NCI-H146 (cell line): ENCODE measurements around the gene PANX3.

Experiments used
- DNase-seq: peaks from one replicate; lab custom pipeline; 2025; lab: John Stamatoyannopoulos, UW

PANX3 gene

GRCh38 chr11:124618863-124619262, 7.6 kb downstream of the PANX3 start:
- no peak for DNase-seq

- peak; percentile 92 for DNase-seq
Measured at GRCh38 chr11:124622531-124623451, 11.6 kb downstream of the PANX3 start, which contains the start of gene TBRG1. TSS of gene TBRG1 (plus strand) at chr11:124622864. CDS start at chr11:124623084, 220 bp downstream.

DNA sequence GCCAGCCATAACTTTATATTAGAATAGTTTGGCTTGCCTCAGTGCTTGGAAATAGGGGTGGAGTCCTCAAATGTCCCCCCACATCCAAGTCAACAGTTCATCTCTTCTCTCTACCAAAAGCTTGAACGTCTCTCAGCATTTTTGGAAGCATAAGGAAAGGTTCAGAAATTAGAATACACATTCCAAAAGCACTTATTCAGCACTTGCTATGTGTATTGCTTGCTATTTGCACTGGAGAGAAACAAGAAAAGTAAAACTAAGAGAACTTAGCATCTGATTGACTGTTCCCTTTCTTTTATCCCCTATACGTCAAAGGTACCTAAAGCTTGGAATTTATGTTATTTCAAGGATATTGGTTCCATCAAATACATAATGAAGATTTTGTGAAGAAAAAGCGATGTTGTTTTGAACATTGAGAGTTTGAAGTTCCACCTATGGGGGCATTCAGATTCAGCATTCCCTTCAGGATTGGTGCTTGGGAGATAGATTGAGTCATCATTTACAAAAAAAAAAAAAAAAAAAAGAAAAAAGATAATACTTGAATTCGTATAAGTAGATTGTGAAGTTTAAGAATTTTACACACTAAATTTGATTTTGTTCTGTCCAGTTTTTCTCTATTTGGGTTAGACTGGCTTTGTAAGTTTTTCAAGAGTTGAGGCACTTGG, 12.8 kb downstream of the PANX3 start:
- no peak for DNase-seq

DNA sequence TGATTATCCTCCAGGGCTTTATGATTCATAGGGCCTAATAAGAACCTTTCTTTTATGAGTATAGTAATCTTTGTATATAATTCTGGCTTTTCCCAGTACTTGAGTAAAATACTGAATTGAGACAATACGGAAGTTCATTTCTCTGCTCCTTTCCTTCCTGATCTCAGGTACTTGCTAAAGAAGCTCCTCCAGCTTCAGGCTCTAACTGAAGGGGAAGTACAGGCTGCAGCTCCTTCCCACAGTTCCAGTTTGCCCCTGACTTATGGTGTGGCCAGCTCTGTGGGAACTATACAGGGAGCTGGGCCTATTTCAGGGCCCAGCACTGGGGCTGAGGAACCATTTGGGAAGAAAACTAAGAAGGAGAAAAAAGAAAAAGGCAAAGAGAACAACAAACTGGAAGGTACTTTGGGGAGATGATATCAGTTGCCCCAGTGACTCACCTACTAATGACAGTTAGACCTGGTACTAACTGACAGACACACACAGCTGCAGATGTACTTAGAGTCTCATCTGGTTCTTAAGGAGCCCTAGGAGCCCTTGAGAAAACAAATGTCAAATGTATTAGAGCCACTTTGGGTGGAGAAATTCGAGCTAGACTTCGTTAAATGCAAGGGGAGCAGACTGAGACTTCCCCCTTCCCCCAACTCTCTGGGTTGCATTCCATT, 14.4 kb downstream of the PANX3 start:
- no peak for DNase-seq

- DNase-seq = no peak
Measured at GRCh38 chr11:124627546-124627945, 16.3 kb downstream of the PANX3 start.

- no peak for DNase-seq
Measured at GRCh38 chr11:124629961-124630360, 18.7 kb downstream of the PANX3 start.

DNA sequence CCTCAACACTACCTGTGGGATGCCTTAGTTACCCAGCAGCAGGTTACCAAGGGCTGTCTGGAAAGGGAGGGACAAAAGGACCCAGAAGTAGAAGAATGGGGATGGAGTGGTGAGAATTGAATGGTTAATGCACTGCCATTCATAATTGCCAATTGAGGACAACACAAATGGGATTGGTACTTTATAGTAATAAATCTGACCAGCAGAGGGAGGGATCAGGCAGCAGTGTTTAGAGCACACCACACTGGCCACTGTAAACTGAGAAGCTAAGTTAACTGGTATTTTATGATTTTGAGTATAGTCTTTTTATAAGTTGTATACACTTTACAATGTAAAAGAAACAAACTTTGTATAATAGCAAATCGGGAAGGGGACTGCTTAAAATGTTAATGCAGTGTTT, 22.1 kb downstream of the PANX3 start:
- no peak for DNase-seq

DNA sequence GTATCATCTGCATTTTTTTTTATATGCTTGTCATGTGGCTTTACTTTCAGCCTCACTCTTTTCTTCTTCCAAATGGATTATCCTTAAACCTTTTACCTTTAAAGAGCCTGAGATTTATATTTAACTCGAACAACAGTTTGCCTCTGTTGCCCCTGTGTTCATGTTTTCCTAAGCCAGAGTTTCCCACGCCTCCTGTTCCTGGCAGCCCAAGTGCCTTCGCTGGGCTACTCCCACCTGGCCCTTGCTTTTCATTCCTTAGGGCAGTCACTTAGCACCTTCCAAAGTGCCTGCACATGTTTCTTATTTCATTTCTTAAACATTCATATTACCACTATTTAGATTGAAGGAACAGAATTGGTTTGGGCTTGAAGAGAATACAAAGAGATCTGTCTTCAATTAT, 24.7 kb downstream of the PANX3 start:
- DNase-seq = no peak

DNA sequence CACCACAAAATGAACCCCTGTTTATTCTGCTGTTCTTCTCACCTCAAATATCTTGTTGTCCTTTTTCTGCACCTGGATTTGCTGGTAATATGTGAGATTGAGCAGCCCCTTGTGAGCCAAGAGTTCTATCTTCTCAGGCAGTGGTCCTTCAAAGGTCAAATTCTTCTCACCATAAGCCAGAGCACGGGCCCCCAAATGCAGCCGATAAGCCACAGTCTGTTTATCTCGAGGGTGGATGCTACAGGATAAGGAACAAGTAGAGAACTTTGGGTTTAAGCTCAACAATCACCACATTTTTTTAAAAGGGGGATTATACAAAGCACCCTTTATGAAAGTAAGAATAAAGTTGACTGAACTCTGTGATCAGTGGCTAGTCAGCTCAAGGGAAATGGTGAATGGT, 27.3 kb downstream of the PANX3 start:
- no peak for DNase-seq

GRCh38 chr11:124639186-124639585, 28.0 kb downstream of the PANX3 start:
- DNase-seq = no peak

- DNase-seq = peak; percentile 3
Measured at GRCh38 chr11:124640666-124641065, 29.4 kb downstream of the PANX3 start.

GRCh38 chr11:124642628-124643027, 31.4 kb downstream of the PANX3 start:
- no peak for DNase-seq

DNA sequence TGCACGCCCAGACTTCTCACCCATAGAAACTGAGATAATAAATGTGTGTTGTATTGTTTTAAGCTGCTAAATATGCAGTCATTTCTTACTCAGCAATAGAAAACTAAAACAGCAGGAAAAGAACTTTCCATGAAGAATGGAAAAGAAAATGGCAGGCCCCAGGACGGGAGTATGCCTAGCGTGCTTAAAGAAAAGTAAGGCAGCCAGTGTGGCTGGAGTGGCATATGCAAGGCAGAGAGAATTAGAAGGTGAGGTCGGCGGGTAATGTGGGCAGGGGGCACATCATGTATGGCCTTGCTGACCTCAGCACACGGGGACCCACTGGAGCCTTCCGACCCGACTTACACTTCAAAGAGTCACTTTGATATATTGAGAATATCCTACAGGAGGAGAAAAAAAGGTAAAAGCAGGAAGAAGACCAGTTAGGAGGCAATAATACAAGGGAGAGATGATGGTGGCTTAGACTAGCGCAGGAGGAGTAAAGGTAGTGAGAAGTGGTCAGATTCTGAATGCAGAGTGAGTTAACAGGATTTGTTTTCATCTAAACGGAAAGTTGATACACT, 31.9 kb downstream of the PANX3 start:
- DNase-seq = no peak

- no peak for DNase-seq
Measured at GRCh38 chr11:124643605-124644425, 32.6 kb downstream of the PANX3 start.

DNA sequence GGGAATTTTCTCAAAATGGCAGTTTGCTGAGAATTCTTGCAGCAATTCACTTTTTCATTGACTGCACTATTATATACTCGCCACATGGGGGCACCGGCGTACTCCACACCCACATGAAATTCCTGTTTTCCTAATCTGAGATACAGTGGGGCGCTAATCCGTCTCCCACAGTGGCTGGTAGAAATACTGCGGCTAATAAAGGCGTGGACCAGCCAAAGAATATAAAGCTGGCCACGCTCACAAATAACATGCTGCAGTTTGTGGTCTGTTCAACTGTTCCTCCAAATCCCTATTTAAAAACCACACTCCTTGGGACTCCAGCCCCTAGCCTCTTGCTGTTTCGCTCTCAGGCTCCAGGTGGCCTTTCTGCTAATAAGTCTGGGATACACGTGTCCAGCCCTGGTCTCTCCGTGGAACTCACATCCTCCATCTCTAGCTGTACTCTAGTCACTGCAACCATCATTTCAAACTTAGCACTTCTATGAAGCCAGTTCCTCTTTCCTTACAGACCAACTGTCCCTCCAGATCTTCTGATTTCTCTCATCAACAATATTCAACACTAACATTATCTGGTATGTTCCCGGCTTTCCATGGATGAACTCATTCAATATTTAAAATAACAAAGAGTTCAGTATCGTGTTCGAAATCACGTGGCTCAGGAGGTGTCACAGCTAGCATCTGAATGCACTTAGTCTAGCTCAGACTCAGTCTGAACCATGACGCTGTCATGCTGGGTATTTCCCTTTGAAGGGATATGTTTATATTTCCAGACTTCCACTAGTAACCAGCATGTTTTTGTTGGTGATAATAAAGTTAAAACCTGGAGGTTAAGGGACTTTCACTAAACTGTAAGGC, 33.4 kb downstream of the PANX3 start:
- DNase-seq = peak; percentile 55

DNA sequence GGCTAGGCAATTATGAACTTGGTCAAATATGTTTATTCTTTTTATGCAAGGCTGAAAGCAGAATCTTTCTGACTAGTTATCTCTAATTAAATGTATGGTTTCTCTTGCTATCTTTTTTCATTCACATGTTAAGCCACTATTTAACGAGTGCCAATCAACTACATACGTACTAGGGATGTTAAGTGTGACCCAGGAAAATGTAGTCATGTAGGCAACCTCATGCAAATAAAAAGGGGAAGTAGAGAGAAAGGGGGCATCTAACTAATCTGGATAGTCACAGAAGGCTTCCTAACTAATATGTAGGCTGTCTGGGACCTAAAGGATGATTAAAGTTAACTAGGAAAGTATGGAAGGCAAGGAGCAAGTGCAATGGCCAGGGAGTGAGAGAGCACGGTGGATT, 34.9 kb downstream of the PANX3 start:
- no peak for DNase-seq

GRCh38 chr11:124648610-124649009, 37.4 kb downstream of the PANX3 start:
- no peak for DNase-seq

DNA sequence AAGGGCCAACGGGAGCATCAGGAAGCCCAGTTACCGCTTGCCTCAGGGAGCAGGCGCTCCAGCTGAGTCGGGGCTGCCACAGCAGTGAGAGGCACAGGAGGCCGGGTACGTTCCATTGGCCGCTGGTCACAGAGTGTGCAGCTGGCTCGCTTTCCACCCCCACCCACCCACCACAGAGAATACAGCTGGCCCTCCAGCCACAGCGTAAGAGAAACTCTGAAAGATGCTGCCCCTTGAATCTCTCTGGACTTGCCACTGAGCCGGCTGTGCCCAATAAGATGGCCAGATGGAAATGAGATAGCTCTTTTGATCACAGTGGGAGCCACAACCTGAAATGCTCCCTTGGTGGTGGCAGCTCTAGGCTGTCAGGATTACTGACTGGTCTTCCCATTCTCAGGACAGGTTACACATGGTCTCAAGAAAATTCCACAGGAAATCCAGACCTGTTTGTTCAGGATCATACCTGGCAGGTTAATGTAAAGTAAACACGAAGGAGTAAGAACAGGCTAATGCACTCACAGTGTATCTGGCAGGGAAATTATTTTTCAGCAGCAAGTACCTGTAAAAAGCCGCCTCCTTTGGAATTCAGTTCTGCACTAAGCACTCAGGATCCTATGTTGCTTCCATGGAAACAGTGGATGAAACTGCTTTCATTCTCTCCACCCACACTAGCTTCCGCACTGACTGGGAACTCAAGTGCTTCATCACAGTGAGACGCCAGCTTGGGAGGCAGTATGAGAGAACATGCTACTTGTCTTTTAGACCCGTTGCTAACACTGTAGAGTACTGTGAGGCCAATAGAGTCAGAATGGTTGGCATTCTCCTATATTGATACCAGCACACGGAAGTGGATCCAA, 45.8 kb downstream of the PANX3 start:
- DNase-seq = peak; percentile 38

GRCh38 chr11:124657904-124658303, 46.7 kb downstream of the PANX3 start:
- peak; percentile 1 for DNase-seq

DNA sequence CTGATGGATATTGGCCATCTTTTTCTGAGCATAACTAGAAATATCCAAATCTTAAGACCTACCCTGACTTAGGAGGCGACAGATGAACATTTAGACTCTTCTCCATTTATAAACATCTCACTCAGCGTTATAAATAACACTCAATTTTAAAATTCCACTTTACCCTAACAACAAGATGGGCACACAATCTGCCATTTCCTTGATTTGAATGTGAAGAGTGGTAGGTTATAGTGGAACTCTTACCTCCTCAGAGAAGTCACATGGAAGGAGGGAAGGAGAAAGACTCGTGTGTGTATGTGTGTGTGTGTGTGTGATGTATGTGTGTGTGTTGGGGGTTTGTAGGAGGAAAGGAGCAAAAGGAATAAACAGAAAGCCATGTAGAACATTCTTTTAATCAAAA, 47.3 kb downstream of the PANX3 start:
- no peak for DNase-seq
